ENCODE results near the gene MAP2K6. TPM values are rescaled to one million over a fixed set of nuclear protein-coding genes. Genes with fewer than 3 reads are reported as not detected.
A peak's percentile ranks its signal among the peaks of the same experiment; 100 is the strongest.

Gene MAP2K6
- total RNA-seq: 10 to 100 TPM in 1 of 2 donors, 1 to 10 TPM in 1; 5.4 to 14.1 TPM

DNA sequence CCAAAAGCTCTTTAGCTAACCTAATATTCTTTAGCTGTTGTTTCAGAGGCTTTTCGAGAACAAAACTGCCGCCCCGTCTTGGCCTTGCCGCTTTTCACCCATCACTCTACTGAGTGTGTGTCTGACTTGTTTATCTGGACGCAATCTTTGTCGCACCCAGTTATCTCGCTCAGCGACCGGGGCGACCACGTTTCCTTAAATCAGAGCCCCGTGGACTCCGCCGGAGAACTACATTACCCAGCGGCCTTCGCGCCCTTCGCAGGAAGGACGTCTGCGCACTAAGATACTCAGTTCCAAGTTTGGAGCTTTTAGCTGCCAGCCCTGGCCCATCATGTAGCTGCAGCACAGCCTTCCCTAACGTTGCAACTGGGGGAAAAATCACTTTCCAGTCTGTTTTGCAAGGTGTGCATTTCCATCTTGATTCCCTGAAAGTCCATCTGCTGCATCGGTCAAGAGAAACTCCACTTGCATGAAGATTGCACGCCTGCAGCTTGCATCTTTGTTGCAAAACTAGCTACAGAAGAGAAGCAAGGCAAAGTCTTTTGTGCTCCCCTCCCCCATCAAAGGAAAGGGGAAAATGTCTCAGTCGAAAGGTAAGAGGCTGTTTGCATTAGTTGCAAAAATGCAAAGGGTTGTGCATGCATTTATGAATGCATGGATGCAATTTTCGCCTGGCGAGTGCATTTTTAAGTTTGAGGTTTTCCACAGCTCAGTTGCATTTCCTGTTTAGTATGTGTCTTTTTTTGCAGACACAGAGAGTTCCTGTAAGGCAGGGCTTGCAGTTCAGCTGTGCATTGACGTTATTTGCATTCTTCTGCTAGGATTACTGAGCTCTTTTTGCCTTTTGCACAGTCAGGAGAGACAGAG is at the start of gene MAP2K6:
Gene MAP2K6, plus strand, starts transcription at position 290 of the 867 bp plus-strand sequence. Its CDS starts 288 bp downstream, at position 578.
- H3K27me3 ChIP-seq (replicated peaks; ENCODE audit: insufficient read depth): no peaks in the 10 kb centered on the region
- H3K4me1 ChIP-seq (replicated peaks): no peaks in the 10 kb centered on the region
- H3K27ac ChIP-seq: peak within 1 kb of the TSS in 1 of 2 donors; percentile 46
- DNase-seq (ENCODE audit: low spot score): peak; percentile 75
- no peaks in the 10 kb centered on the region for H3K9me3 ChIP-seq
- TF ChIP-seq POLR2A (IDR thresholded peaks at IDR 0.05): no peak
- peak; percentile 78 for TF ChIP-seq POLR2AphosphoS5 (IDR thresholded peaks at IDR 0.05)
- under 1% methylated on average over 27 of the region's 27 CpGs for WGBS
- H3K36me3 ChIP-seq: no peaks in the 10 kb centered on the region
- peak within 1 kb of the TSS; percentile 37 to 42 for H3K4me3 ChIP-seq
- intact Hi-C loops (cut with DNase I): loop anchor here (5.0 to 10.0 kb wide), 2 partner anchors 87 to 110 kb away; partner anchors contain the start of gene ABCA5

DNA sequence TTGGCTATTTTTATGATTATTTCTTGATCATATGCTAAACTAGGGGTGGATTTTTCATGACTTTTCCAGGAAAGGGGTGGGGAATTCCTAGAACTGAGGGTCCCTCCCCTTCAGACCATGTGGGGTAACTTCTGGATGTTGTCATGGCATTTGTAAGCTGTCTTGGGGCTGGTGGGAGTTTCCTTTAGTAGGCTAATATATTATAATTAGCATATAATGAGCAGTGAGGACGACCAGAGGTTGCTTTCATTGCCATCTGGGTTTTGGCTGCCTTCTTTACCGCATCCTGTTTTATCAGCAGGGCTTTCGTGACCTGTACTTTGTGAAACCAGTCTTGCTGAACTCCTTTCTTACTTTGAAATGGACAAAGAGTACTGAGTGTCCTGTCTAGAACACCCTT is 47.2 kb upstream of the MAP2K6 start:
- TF ChIP-seq, protein P1, sequence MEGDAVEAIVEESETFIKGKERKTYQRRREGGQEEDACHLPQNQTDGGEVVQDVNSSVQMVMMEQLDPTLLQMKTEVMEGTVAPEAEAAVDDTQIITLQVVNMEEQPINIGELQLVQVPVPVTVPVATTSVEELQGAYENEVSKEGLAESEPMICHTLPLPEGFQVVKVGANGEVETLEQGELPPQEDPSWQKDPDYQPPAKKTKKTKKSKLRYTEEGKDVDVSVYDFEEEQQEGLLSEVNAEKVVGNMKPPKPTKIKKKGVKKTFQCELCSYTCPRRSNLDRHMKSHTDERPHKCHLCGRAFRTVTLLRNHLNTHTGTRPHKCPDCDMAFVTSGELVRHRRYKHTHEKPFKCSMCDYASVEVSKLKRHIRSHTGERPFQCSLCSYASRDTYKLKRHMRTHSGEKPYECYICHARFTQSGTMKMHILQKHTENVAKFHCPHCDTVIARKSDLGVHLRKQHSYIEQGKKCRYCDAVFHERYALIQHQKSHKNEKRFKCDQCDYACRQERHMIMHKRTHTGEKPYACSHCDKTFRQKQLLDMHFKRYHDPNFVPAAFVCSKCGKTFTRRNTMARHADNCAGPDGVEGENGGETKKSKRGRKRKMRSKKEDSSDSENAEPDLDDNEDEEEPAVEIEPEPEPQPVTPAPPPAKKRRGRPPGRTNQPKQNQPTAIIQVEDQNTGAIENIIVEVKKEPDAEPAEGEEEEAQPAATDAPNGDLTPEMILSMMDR (IDR thresholded peaks at IDR 0.05): no peak
- TF ChIP-seq POLR2AphosphoS5 (IDR thresholded peaks at IDR 0.05): no peak
- TF ChIP-seq POLR2A (IDR thresholded peaks at IDR 0.05): no peak
- no peak for DNase-seq (ENCODE audit: low spot score)
- H3K9me3 ChIP-seq: no peaks in the 10 kb centered on the region
- H3K4me3 ChIP-seq: no peak overlapping the region
- no peak overlapping the region for H3K27ac ChIP-seq
- 44% methylated on average over 3 of the region's 3 CpGs for WGBS
- intact Hi-C loops (cut with DNase I): no loop called here
- H3K4me1 ChIP-seq (replicated peaks): no peaks in the 10 kb centered on the region
- H3K27me3 ChIP-seq (replicated peaks; ENCODE audit: insufficient read depth): no peaks in the 10 kb centered on the region
- no peaks in the 10 kb centered on the region for H3K36me3 ChIP-seq

DNA sequence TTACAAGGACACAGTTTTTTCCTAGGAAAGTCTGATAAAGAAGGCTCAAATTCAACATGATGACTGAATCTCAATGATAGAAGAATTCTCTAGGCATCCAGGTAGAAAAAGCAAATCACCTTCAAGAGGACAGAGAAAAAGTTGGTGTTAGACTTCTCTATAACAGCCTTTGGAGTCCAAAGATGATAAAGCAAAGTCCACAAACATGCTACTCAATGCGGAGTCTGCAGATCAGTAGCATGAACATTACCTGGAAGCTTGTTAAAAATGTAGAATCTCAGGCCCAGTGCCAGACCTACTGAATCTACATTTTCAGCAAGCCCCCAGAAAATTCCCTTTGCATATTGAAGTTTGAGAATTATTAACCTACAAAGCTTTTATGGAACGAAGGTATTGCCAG is 41.4 kb upstream of the MAP2K6 start:
- H3K36me3 ChIP-seq: no peaks in the 10 kb centered on the region
- no peaks in the 10 kb centered on the region for H3K4me1 ChIP-seq (replicated peaks)
- TF ChIP-seq POLR2AphosphoS5 (IDR thresholded peaks at IDR 0.05): no peak
- no peak for TF ChIP-seq POLR2A (IDR thresholded peaks at IDR 0.05)
- TF ChIP-seq, protein P1 (IDR thresholded peaks at IDR 0.05): no peak
- H3K9me3 ChIP-seq: no peaks in the 10 kb centered on the region
- no peak overlapping the region for H3K27ac ChIP-seq
- no peaks in the 10 kb centered on the region for H3K27me3 ChIP-seq (replicated peaks; ENCODE audit: insufficient read depth)
- intact Hi-C loops (cut with DNase I): no loop called here
- no peak for DNase-seq (ENCODE audit: low spot score)
- 75% methylated on average over 2 of the region's 2 CpGs for WGBS
- H3K4me3 ChIP-seq: no peak overlapping the region

DNA sequence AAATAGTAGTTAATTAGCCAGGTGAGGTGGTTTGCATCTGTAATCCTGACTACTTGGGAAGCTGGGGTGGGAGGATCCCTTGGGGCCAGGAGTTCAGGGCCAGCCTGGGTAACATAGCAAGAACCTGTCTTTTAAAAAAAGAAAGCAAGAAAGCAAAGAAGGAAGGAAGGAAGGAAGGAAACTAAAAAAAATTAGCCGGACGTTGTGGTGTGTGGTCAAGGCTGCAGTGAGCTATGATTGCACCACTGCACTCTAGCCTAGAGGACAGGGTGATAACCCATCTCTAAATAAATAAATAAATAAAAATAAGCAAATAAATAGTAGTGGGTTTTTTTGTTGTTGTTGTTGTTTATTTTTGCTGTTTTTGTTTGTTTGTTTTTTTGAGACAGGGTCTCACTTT is 39.3 kb upstream of the MAP2K6 start:
- H3K4me3 ChIP-seq: no peak overlapping the region
- no peaks in the 10 kb centered on the region for H3K27me3 ChIP-seq (replicated peaks; ENCODE audit: insufficient read depth)
- no peaks in the 10 kb centered on the region for H3K4me1 ChIP-seq (replicated peaks)
- H3K27ac ChIP-seq: no peak overlapping the region
- WGBS: 83% methylated on average over 2 of the region's 2 CpGs
- TF ChIP-seq POLR2A (IDR thresholded peaks at IDR 0.05) (no peak), POLR2AphosphoS5 (IDR thresholded peaks at IDR 0.05) (no peak)
- TF ChIP-seq, protein P1 (IDR thresholded peaks at IDR 0.05): no peak
- DNase-seq (ENCODE audit: low spot score): no peak
- no peaks in the 10 kb centered on the region for H3K9me3 ChIP-seq
- intact Hi-C loops (cut with DNase I): no loop called here
- H3K36me3 ChIP-seq: no peaks in the 10 kb centered on the region

DNA sequence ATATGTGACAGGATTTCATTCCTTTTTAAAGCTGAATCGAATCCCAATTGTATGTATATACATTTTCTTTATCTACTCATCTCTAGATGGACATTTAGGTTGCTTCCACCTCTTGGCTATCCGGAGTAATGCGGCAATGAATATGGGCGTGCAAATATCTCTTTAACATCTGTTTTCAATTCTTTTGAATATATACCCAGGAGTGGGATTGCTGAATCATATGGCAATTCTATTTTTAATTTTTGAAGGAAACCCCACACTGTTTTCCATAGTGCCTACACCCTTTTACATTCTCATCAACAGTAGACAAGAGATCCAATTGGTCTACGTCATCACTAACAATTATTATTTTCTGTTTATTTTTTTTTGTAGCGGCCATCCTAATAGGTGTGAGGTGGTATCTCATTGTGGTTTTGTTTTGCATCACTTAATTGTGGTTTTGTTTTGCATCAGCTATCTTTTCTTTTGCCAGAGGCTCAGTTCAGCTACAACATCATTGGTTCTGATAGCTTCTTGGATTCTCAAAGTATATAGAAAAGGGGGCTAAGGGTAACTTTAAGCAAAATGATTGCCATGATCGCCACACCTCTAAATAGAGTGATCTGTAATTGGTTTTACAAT is 25.6 kb upstream of the MAP2K6 start:
- no peak overlapping the region for H3K27ac ChIP-seq
- H3K36me3 ChIP-seq: no peaks in the 10 kb centered on the region
- intact Hi-C loops (cut with DNase I): no loop called here
- no peaks in the 10 kb centered on the region for H3K9me3 ChIP-seq
- 92% methylated on average over 7 of the region's 7 CpGs for WGBS
- no peak for TF ChIP-seq POLR2AphosphoS5 (IDR thresholded peaks at IDR 0.05)
- TF ChIP-seq, protein P1 (IDR thresholded peaks at IDR 0.05): no peak
- no peak for TF ChIP-seq POLR2A (IDR thresholded peaks at IDR 0.05)
- no peaks in the 10 kb centered on the region for H3K27me3 ChIP-seq (replicated peaks; ENCODE audit: insufficient read depth)
- no peak for DNase-seq (ENCODE audit: low spot score)
- no peaks in the 10 kb centered on the region for H3K4me1 ChIP-seq (replicated peaks)
- no peak overlapping the region for H3K4me3 ChIP-seq
